ENCODE results near the gene SMARCB1. TPM values are rescaled to one million over a fixed set of nuclear protein-coding genes. Genes with fewer than 3 reads are reported as not detected.

The SMARCB1 gene
- total and polyA plus RNA-seq, 5 donors from 2014 or later: 28.3 to 58.4 (median 30.6) TPM

GRCh38 chr22:23772649-23773473 lies 13.9 kb upstream of the SMARCB1 start, which contains the start of gene MMP11:
MMP11 (plus strand) TSS chr22:23772849; CDS start chr22:23772871, 22 bp downstream.
- ATAC-seq (ENCODE audit: low read depth in 2 of 2): peak; percentile 50 to 61
- H3K27ac ChIP-seq (ENCODE audit: insufficient read depth, low read length, poor library complexity, severe bottlenecking): no peak within 1 kb of the TSS
- no peak within 1 kb of the TSS for H3K4me3 ChIP-seq (ENCODE audit: low read depth, low read length)
- DNase-seq: peak; percentile 47 to 62 (median 49)
- Mint-ChIP-seq H3K27ac (peak within 1 kb of the TSS in 2 of 3 donors; percentile 82 to 90), H3K27me3 (peaks cover 16% of the 10 kb centered on the region), H3K9me3 (peaks cover 0 to 2% (median 0%) of the 10 kb centered on the region in 7 donors), H3K36me3 (no peaks in the 10 kb centered on the region), H3K4me1 (peaks cover 3 to 20% (median 11%) of the 10 kb centered on the region in 4 donors), H3K4me3 (peak within 1 kb of the TSS; percentile 71 to 86 (median 80))
- no peaks in the 10 kb centered on the region for H3K9me3 ChIP-seq (ENCODE audit: control insufficient read depth in 2 of 2, low read length in 2 of 2)
- no peaks in the 10 kb centered on the region for H3K36me3 ChIP-seq (ENCODE audit: control insufficient read depth, insufficient read depth, low read length)
- H3K27me3 ChIP-seq (ENCODE audit: control insufficient read depth, insufficient read depth, low read length): no peaks in the 10 kb centered on the region
- peaks cover 24% of the 10 kb centered on the region for H3K4me1 ChIP-seq (ENCODE audit: control insufficient read depth, insufficient read depth, low read length, poor library complexity, severe bottlenecking)

- Mint-ChIP-seq H3K9me3 (peaks cover 0 to 2% (median 0%) of the 10 kb centered on the region in 7 donors), H3K36me3 (no peaks in the 10 kb centered on the region), H3K27me3 (peaks cover 16% of the 10 kb centered on the region), H3K4me3 (peak overlapping the region; percentile 73 to 86 (median 80)), H3K4me1 (peaks cover 3 to 20% (median 11%) of the 10 kb centered on the region in 4 donors), H3K27ac (peak overlapping the region in 2 of 3 donors; percentile 0 to 90)
- Histone ChIP-seq H3K9me3 (ENCODE audit: control insufficient read depth in 2 of 2, low read length in 2 of 2) (no peaks in the 10 kb centered on the region), H3K4me3 (ENCODE audit: low read depth, low read length) (no peak overlapping the region), H3K27me3 (ENCODE audit: control insufficient read depth, insufficient read depth, low read length) (no peaks in the 10 kb centered on the region), H3K36me3 (ENCODE audit: control insufficient read depth, insufficient read depth, low read length) (no peaks in the 10 kb centered on the region), H3K4me1 (ENCODE audit: control insufficient read depth, insufficient read depth, low read length, poor library complexity, severe bottlenecking) (peaks cover 16% of the 10 kb centered on the region), H3K27ac (ENCODE audit: insufficient read depth, low read length, poor library complexity, severe bottlenecking) (no peak overlapping the region)
- ATAC-seq (ENCODE audit: low read depth in 2 of 2): no peak
- DNase-seq: no peak
Observed at GRCh38 chr22:23773483-23774113, 13.2 kb upstream of the SMARCB1 start.

- no peaks in the 10 kb centered on the region for H3K9me3 ChIP-seq (ENCODE audit: control insufficient read depth in 2 of 2, low read length in 2 of 2)
- Mint-ChIP-seq H3K9me3 (peaks cover 0 to 2% (median 0%) of the 10 kb centered on the region in 7 donors), H3K27ac (no peak overlapping the region), H3K27me3 (peaks cover 11% of the 10 kb centered on the region), H3K36me3 (no peaks in the 10 kb centered on the region), H3K4me3 (peak overlapping the region in 3 of 4 donors; percentile 4 to 73 (median 48)), H3K4me1 (peaks cover 3 to 20% (median 11%) of the 10 kb centered on the region in 4 donors)
- H3K27me3 ChIP-seq (ENCODE audit: control insufficient read depth, insufficient read depth, low read length): no peaks in the 10 kb centered on the region
- peaks cover 16% of the 10 kb centered on the region for H3K4me1 ChIP-seq (ENCODE audit: control insufficient read depth, insufficient read depth, low read length, poor library complexity, severe bottlenecking)
- no peak overlapping the region for H3K27ac ChIP-seq (ENCODE audit: insufficient read depth, low read length, poor library complexity, severe bottlenecking)
- DNase-seq (no peak), ATAC-seq (ENCODE audit: low read depth in 2 of 2) (no peak)
- H3K4me3 ChIP-seq (ENCODE audit: low read depth, low read length): no peak overlapping the region
- H3K36me3 ChIP-seq (ENCODE audit: control insufficient read depth, insufficient read depth, low read length): no peaks in the 10 kb centered on the region
Observed at GRCh38 chr22:23774114-23774921, 12.4 kb upstream of the SMARCB1 start.

GRCh38 chr22:23774922-23775436 lies 11.8 kb upstream of the SMARCB1 start:
- H3K27me3 Mint-ChIP-seq: peaks cover 12% of the 10 kb centered on the region
- Histone ChIP-seq H3K27ac (ENCODE audit: insufficient read depth, low read length, poor library complexity, severe bottlenecking) (no peak overlapping the region), H3K4me3 (ENCODE audit: low read depth, low read length) (no peak overlapping the region), H3K36me3 (ENCODE audit: control insufficient read depth, insufficient read depth, low read length) (no peaks in the 10 kb centered on the region), H3K9me3 (ENCODE audit: control insufficient read depth in 2 of 2, low read length in 2 of 2) (no peaks in the 10 kb centered on the region), H3K27me3 (ENCODE audit: control insufficient read depth, insufficient read depth, low read length) (no peaks in the 10 kb centered on the region), H3K4me1 (ENCODE audit: control insufficient read depth, insufficient read depth, low read length, poor library complexity, severe bottlenecking) (peaks cover 16% of the 10 kb centered on the region)
- no peaks in the 10 kb centered on the region for H3K36me3 Mint-ChIP-seq
- no peak for ATAC-seq (ENCODE audit: low read depth in 2 of 2)
- H3K4me3 Mint-ChIP-seq: peak overlapping the region in 2 of 4 donors; percentile 4 to 73
- H3K9me3 Mint-ChIP-seq: peaks cover 0 to 2% (median 0%) of the 10 kb centered on the region in 7 donors
- H3K4me1 Mint-ChIP-seq: peaks cover 3 to 20% (median 11%) of the 10 kb centered on the region in 4 donors
- no peak overlapping the region for H3K27ac Mint-ChIP-seq
- no peak for DNase-seq

- DNase-seq: no peak
- peaks cover 16% of the 10 kb centered on the region for H3K4me1 ChIP-seq (ENCODE audit: control insufficient read depth, insufficient read depth, low read length, poor library complexity, severe bottlenecking)
- H3K4me3 ChIP-seq (ENCODE audit: low read depth, low read length): no peak overlapping the region
- no peak overlapping the region for H3K27ac ChIP-seq (ENCODE audit: insufficient read depth, low read length, poor library complexity, severe bottlenecking)
- H3K36me3 Mint-ChIP-seq: no peaks in the 10 kb centered on the region
- H3K4me3 Mint-ChIP-seq: peak overlapping the region in 1 of 4 donors; percentile 5
- H3K27me3 ChIP-seq (ENCODE audit: control insufficient read depth, insufficient read depth, low read length): no peaks in the 10 kb centered on the region
- H3K9me3 ChIP-seq (ENCODE audit: control insufficient read depth in 2 of 2, low read length in 2 of 2): no peaks in the 10 kb centered on the region
- H3K36me3 ChIP-seq (ENCODE audit: control insufficient read depth, insufficient read depth, low read length): no peaks in the 10 kb centered on the region
- H3K27me3 Mint-ChIP-seq: peaks cover 15% of the 10 kb centered on the region
- ATAC-seq (ENCODE audit: low read depth in 2 of 2): no peak
- peak overlapping the region in 1 of 3 donors; percentile 46 for H3K27ac Mint-ChIP-seq
- peaks cover 0 to 2% (median 0%) of the 10 kb centered on the region in 7 donors for H3K9me3 Mint-ChIP-seq
- peaks cover 3 to 19% (median 10%) of the 10 kb centered on the region in 4 donors for H3K4me1 Mint-ChIP-seq
Observed at GRCh38 chr22:23775779-23776375, 10.9 kb upstream of the SMARCB1 start.

GRCh38 chr22:23777776-23778576 lies 8.8 kb upstream of the SMARCB1 start:
- Mint-ChIP-seq H3K4me3 (no peak overlapping the region), H3K4me1 (peaks cover 3 to 9% (median 6%) of the 10 kb centered on the region in 4 donors), H3K9me3 (peaks cover 0 to 2% (median 0%) of the 10 kb centered on the region in 7 donors), H3K27me3 (peaks cover 11% of the 10 kb centered on the region), H3K27ac (no peak overlapping the region), H3K36me3 (no peaks in the 10 kb centered on the region)
- Histone ChIP-seq H3K27me3 (ENCODE audit: control insufficient read depth, insufficient read depth, low read length) (no peaks in the 10 kb centered on the region), H3K9me3 (ENCODE audit: control insufficient read depth in 2 of 2, low read length in 2 of 2) (no peaks in the 10 kb centered on the region), H3K27ac (ENCODE audit: insufficient read depth, low read length, poor library complexity, severe bottlenecking) (no peak overlapping the region), H3K36me3 (ENCODE audit: control insufficient read depth, insufficient read depth, low read length) (no peaks in the 10 kb centered on the region), H3K4me3 (ENCODE audit: low read depth, low read length) (no peak overlapping the region), H3K4me1 (ENCODE audit: control insufficient read depth, insufficient read depth, low read length, poor library complexity, severe bottlenecking) (peaks cover 6% of the 10 kb centered on the region)
- no peak for ATAC-seq (ENCODE audit: low read depth in 2 of 2)
- DNase-seq: no peak
